HG03457 (cell line): ENCODE measurements around the gene UCN.
"Not testable (repeated sequence)": the region's sequence is repeated elsewhere in the genome, so short reads cannot be mapped to it uniquely, and the experiment has no call there.

Source experiments
- ATAC-seq: cut with Tn5 transposase; IDR thresholded peaks from one replicate; pipeline ENCODE4 v1.9.1; 2021; ENCODE audit warnings: moderate number of reproducible peaks; ENCODE audit not compliant: unreplicated experiment

UCN gene

GRCh38 chr2:27285481-27285880 lies 22.8 kb downstream of the UCN start:
- ATAC-seq = no peak

GRCh38 chr2:27284996-27285395 lies 23.2 kb downstream of the UCN start:
- no peak for ATAC-seq

- no peak for ATAC-seq
Measured at GRCh38 chr2:27282892-27283291, 25.4 kb downstream of the UCN start.

GRCh38 chr2:27281855-27282559 lies 26.2 kb downstream of the UCN start, which contains the start of gene TRIM54:
TSS of gene TRIM54 (plus strand) at chr2:27282429. CDS start at chr2:27282732, 303 bp downstream.
- no peak for ATAC-seq

GRCh38 chr2:27281442-27281841 lies 26.8 kb downstream of the UCN start:
- ATAC-seq = no peak

- no peak for ATAC-seq
Measured at GRCh38 chr2:27280826-27281225, 27.4 kb downstream of the UCN start.

- no peak for ATAC-seq
Measured at GRCh38 chr2:27278010-27278409, 30.2 kb downstream of the UCN start.

GRCh38 chr2:27275211-27276150 lies 32.8 kb downstream of the UCN start, which contains the start of gene DNAJC5G:
TSS of gene DNAJC5G (plus strand) at chr2:27275433. CDS start at chr2:27276729, 1,296 bp downstream.
- ATAC-seq = no peak

- not testable (repeated sequence) for ATAC-seq
Measured at GRCh38 chr2:27272537-27273522, 35.4 kb downstream of the UCN start.

GRCh38 chr2:27271631-27272340 lies 36.5 kb downstream of the UCN start:
- no peak for ATAC-seq

GRCh38 chr2:27270670-27271069 lies 37.6 kb downstream of the UCN start:
- no peak for ATAC-seq

- no peak for ATAC-seq
Measured at GRCh38 chr2:27270131-27270530, 38.1 kb downstream of the UCN start.

GRCh38 chr2:27268296-27268695 lies 39.9 kb downstream of the UCN start:
- not testable (repeated sequence) for ATAC-seq

GRCh38 chr2:27265536-27265870 lies 42.7 kb downstream of the UCN start:
- no peak for ATAC-seq

GRCh38 chr2:27264753-27265535 lies 43.3 kb downstream of the UCN start:
- no peak for ATAC-seq

- ATAC-seq = no peak
Measured at GRCh38 chr2:27264253-27264752, 43.9 kb downstream of the UCN start.

- no peak for ATAC-seq
Measured at GRCh38 chr2:27263287-27264252, 44.7 kb downstream of the UCN start.
